ENCODE results near the gene RET.

The RET gene

GRCh38 chr10:43132867-43133787, 56.3 kb downstream of the RET start:
- no CpG with 5 or more reads among the region's 3 CpGs for WGBS, 2 donors (ENCODE audit: extremely low coverage in 2 of 2, insufficient read length in 2 of 2, insufficient replicate concordance in 1 of 2)
- Histone ChIP-seq H2AFZ (ENCODE audit: low read length) (no peak overlapping the region), H3K79me1 (ENCODE audit: low read depth, low read length) (peaks cover 3% of the 10 kb centered on the region), H2BK15ac (ENCODE audit: low read length) (no peak overlapping the region), H3K23ac (ENCODE audit: low read depth, low read length, poor library complexity) (no peak overlapping the region), H2AK5ac (ENCODE audit: low read depth, low read length) (no peak overlapping the region), H3K18ac (ENCODE audit: low read length) (no peak overlapping the region), H3K4me3 (ENCODE audit: low read length in 2 of 2) (no peak overlapping the region), H3K9ac (ENCODE audit: low read depth, low read length, poor library complexity) (no peak overlapping the region), H2BK5ac (ENCODE audit: low read length) (no peak overlapping the region), H3K14ac (ENCODE audit: low read length) (no peak overlapping the region), H4K91ac (ENCODE audit: low read depth, low read length, poor library complexity) (no peak overlapping the region), H2BK12ac (ENCODE audit: low read length) (no peak overlapping the region), H4K8ac (ENCODE audit: low read depth, low read length) (no peak overlapping the region), H2BK120ac (ENCODE audit: low read depth, low read length) (no peak overlapping the region), H3K36me3 (replicated peaks in 1 of 2; ENCODE audit: control insufficient read depth in 2 of 2, insufficient read depth in 2 of 2, low read length in 2 of 2) (peaks cover 0 to 3% of the 10 kb centered on the region in 2 donors), H3K27me3 (ENCODE audit: control insufficient read depth in 3 of 3, insufficient read depth in 3 of 3, low read depth in 1 of 3, low read length in 3 of 3) (peaks cover 0 to 6% (median 0%) of the 10 kb centered on the region in 3 experiments), H3K4ac (ENCODE audit: low read length) (no peak overlapping the region), H3K9me3 (replicated peaks in 1 of 2; ENCODE audit: control insufficient read depth in 2 of 2, insufficient read depth in 1 of 2, low read depth in 1 of 2, low read length in 2 of 2) (no peaks in the 10 kb centered on the region), H3K27ac (replicated peaks; ENCODE audit: low read length) (no peak overlapping the region), H3K4me2 (ENCODE audit: insufficient read depth, low read length, poor library complexity, severe bottlenecking) (no peak overlapping the region), H3K4me1 (ENCODE audit: control insufficient read depth in 2 of 2, insufficient read depth in 1 of 2, low read depth in 1 of 2, low read length in 2 of 2) (peaks cover 0 to 1% of the 10 kb centered on the region in 2 donors)
- no peak for DNase-seq (ENCODE audit: low spot score)

- H3K36me3 ChIP-seq (replicated peaks in 1 of 2; ENCODE audit: control insufficient read depth in 2 of 2, insufficient read depth in 2 of 2, low read length in 2 of 2) = peaks cover 0 to 3% of the 10 kb centered on the region in 2 donors
- no peak overlapping the region for H2BK15ac ChIP-seq (ENCODE audit: low read length)
- H3K4ac ChIP-seq (ENCODE audit: low read length) = no peak overlapping the region
- no peak overlapping the region for H3K4me2 ChIP-seq (ENCODE audit: insufficient read depth, low read length, poor library complexity, severe bottlenecking)
- H3K18ac ChIP-seq (ENCODE audit: low read length) = no peak overlapping the region
- H3K4me1 ChIP-seq (ENCODE audit: control insufficient read depth in 2 of 2, insufficient read depth in 1 of 2, low read depth in 1 of 2, low read length in 2 of 2) = peaks cover 0 to 2% of the 10 kb centered on the region in 2 donors
- H3K79me1 ChIP-seq (ENCODE audit: low read depth, low read length) = peaks cover 3% of the 10 kb centered on the region
- H4K91ac ChIP-seq (ENCODE audit: low read depth, low read length, poor library complexity) = no peak overlapping the region
- H2AK5ac ChIP-seq (ENCODE audit: low read depth, low read length) = no peak overlapping the region
- no peak overlapping the region for H2BK120ac ChIP-seq (ENCODE audit: low read depth, low read length)
- WGBS, 2 donors (ENCODE audit: extremely low coverage in 2 of 2, insufficient read length in 2 of 2, insufficient replicate concordance in 1 of 2) = no CpG with 5 or more reads among the region's 5 CpGs
- no peak for DNase-seq (ENCODE audit: low spot score)
- no peak overlapping the region for H4K8ac ChIP-seq (ENCODE audit: low read depth, low read length)
- no peak overlapping the region for H3K27ac ChIP-seq (replicated peaks; ENCODE audit: low read length)
- no peak overlapping the region for H2BK12ac ChIP-seq (ENCODE audit: low read length)
- H3K9me3 ChIP-seq (replicated peaks in 1 of 2; ENCODE audit: control insufficient read depth in 2 of 2, insufficient read depth in 1 of 2, low read depth in 1 of 2, low read length in 2 of 2) = no peaks in the 10 kb centered on the region
- H3K14ac ChIP-seq (ENCODE audit: low read length) = no peak overlapping the region
- no peak overlapping the region for H3K4me3 ChIP-seq (ENCODE audit: low read length in 2 of 2)
- no peak overlapping the region for H2AFZ ChIP-seq (ENCODE audit: low read length)
- no peak overlapping the region for H3K9ac ChIP-seq (ENCODE audit: low read depth, low read length, poor library complexity)
- H2BK5ac ChIP-seq (ENCODE audit: low read length) = no peak overlapping the region
- no peak overlapping the region for H3K23ac ChIP-seq (ENCODE audit: low read depth, low read length, poor library complexity)
- peaks cover 0 to 2% (median 0%) of the 10 kb centered on the region in 3 experiments for H3K27me3 ChIP-seq (ENCODE audit: control insufficient read depth in 3 of 3, insufficient read depth in 3 of 3, low read depth in 1 of 3, low read length in 3 of 3)
These were observed 57.4 kb downstream of the RET start for GRCh38 chr10:43134126-43134905.

- WGBS, 2 donors (ENCODE audit: extremely low coverage in 2 of 2, insufficient read length in 2 of 2, insufficient replicate concordance in 1 of 2) = no CpG with 5 or more reads among the region's 5 CpGs
- no peak overlapping the region for H3K23ac ChIP-seq (ENCODE audit: low read depth, low read length, poor library complexity)
- H2AFZ ChIP-seq (ENCODE audit: low read length) = no peak overlapping the region
- H3K14ac ChIP-seq (ENCODE audit: low read length) = no peak overlapping the region
- no peak overlapping the region for H2AK5ac ChIP-seq (ENCODE audit: low read depth, low read length)
- no peak overlapping the region for H2BK12ac ChIP-seq (ENCODE audit: low read length)
- H2BK5ac ChIP-seq (ENCODE audit: low read length) = no peak overlapping the region
- H3K4me3 ChIP-seq (ENCODE audit: low read length in 2 of 2) = no peak overlapping the region
- H4K91ac ChIP-seq (ENCODE audit: low read depth, low read length, poor library complexity) = no peak overlapping the region
- H3K79me1 ChIP-seq (ENCODE audit: low read depth, low read length) = peaks cover 3% of the 10 kb centered on the region
- peaks cover 0 to 3% of the 10 kb centered on the region in 2 donors for H3K36me3 ChIP-seq (replicated peaks in 1 of 2; ENCODE audit: control insufficient read depth in 2 of 2, insufficient read depth in 2 of 2, low read length in 2 of 2)
- no peak overlapping the region for H3K9ac ChIP-seq (ENCODE audit: low read depth, low read length, poor library complexity)
- H2BK15ac ChIP-seq (ENCODE audit: low read length) = no peak overlapping the region
- H3K18ac ChIP-seq (ENCODE audit: low read length) = no peak overlapping the region
- H3K4me1 ChIP-seq (ENCODE audit: control insufficient read depth in 2 of 2, insufficient read depth in 1 of 2, low read depth in 1 of 2, low read length in 2 of 2) = peaks cover 0 to 2% of the 10 kb centered on the region in 2 donors
- H3K4me2 ChIP-seq (ENCODE audit: insufficient read depth, low read length, poor library complexity, severe bottlenecking) = no peak overlapping the region
- no peak for DNase-seq (ENCODE audit: low spot score)
- no peak overlapping the region for H2BK120ac ChIP-seq (ENCODE audit: low read depth, low read length)
- H4K8ac ChIP-seq (ENCODE audit: low read depth, low read length) = no peak overlapping the region
- no peak overlapping the region for H3K4ac ChIP-seq (ENCODE audit: low read length)
- H3K9me3 ChIP-seq (replicated peaks in 1 of 2; ENCODE audit: control insufficient read depth in 2 of 2, insufficient read depth in 1 of 2, low read depth in 1 of 2, low read length in 2 of 2) = no peaks in the 10 kb centered on the region
- no peak overlapping the region for H3K27ac ChIP-seq (replicated peaks; ENCODE audit: low read length)
- H3K27me3 ChIP-seq (ENCODE audit: control insufficient read depth in 3 of 3, insufficient read depth in 3 of 3, low read depth in 1 of 3, low read length in 3 of 3) = no peaks in the 10 kb centered on the region
These were observed 58.2 kb downstream of the RET start for GRCh38 chr10:43135064-43135463.

GRCh38 chr10:43135656-43136055, 58.8 kb downstream of the RET start:
- H4K91ac ChIP-seq (ENCODE audit: low read depth, low read length, poor library complexity) = no peak overlapping the region
- no peak overlapping the region for H3K4ac ChIP-seq (ENCODE audit: low read length)
- no peak overlapping the region for H3K23ac ChIP-seq (ENCODE audit: low read depth, low read length, poor library complexity)
- no peak overlapping the region for H3K9ac ChIP-seq (ENCODE audit: low read depth, low read length, poor library complexity)
- H2BK5ac ChIP-seq (ENCODE audit: low read length) = no peak overlapping the region
- H3K36me3 ChIP-seq (replicated peaks in 1 of 2; ENCODE audit: control insufficient read depth in 2 of 2, insufficient read depth in 2 of 2, low read length in 2 of 2) = peaks cover 0 to 3% of the 10 kb centered on the region in 2 donors
- H3K27me3 ChIP-seq (ENCODE audit: control insufficient read depth in 3 of 3, insufficient read depth in 3 of 3, low read depth in 1 of 3, low read length in 3 of 3) = no peaks in the 10 kb centered on the region
- no peak overlapping the region for H4K8ac ChIP-seq (ENCODE audit: low read depth, low read length)
- no peak overlapping the region for H3K4me3 ChIP-seq (ENCODE audit: low read length in 2 of 2)
- no peak for DNase-seq (ENCODE audit: low spot score)
- H3K79me1 ChIP-seq (ENCODE audit: low read depth, low read length) = peaks cover 3% of the 10 kb centered on the region
- no peak overlapping the region for H2BK120ac ChIP-seq (ENCODE audit: low read depth, low read length)
- no peak overlapping the region for H2BK15ac ChIP-seq (ENCODE audit: low read length)
- H3K14ac ChIP-seq (ENCODE audit: low read length) = no peak overlapping the region
- no peak overlapping the region for H3K18ac ChIP-seq (ENCODE audit: low read length)
- no peak overlapping the region for H2AK5ac ChIP-seq (ENCODE audit: low read depth, low read length)
- no peak overlapping the region for H2AFZ ChIP-seq (ENCODE audit: low read length)
- no peaks in the 10 kb centered on the region for H3K9me3 ChIP-seq (replicated peaks in 1 of 2; ENCODE audit: control insufficient read depth in 2 of 2, insufficient read depth in 1 of 2, low read depth in 1 of 2, low read length in 2 of 2)
- no peak overlapping the region for H3K27ac ChIP-seq (replicated peaks; ENCODE audit: low read length)
- no peak overlapping the region for H3K4me2 ChIP-seq (ENCODE audit: insufficient read depth, low read length, poor library complexity, severe bottlenecking)
- peaks cover 0 to 2% of the 10 kb centered on the region in 2 donors for H3K4me1 ChIP-seq (ENCODE audit: control insufficient read depth in 2 of 2, insufficient read depth in 1 of 2, low read depth in 1 of 2, low read length in 2 of 2)
- WGBS, 2 donors (ENCODE audit: extremely low coverage in 2 of 2, insufficient read length in 2 of 2, insufficient replicate concordance in 1 of 2) = no CpG with 5 or more reads among the region's 2 CpGs
- H2BK12ac ChIP-seq (ENCODE audit: low read length) = no peak overlapping the region
